ENCODE results near the gene TCF23.

Gene TCF23

DNA sequence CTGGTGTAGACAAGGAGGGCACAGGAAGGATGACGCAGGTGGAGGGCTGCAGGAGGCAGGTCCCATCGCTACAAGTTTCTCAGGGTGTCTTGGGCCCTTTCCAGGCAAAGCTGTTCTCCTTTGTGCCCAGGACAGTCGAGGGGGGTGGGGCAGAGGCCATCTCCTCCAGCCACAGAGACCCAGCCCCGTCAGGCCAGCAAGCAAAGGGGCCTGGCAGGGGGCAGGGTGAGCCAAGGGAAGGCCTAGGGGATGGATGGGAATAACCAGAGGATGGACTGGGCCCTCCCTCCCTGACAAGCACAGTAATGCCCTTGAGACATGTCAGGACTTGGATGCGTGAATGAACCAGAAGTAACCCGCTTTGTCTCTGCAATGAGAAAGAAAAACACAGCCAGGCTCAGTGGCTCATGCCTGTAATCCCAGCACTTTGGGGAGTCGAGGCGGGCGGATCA, 6.3 kb downstream of the TCF23 start:
- H3K4me3 ChIP-seq (ENCODE audit: low read length in 2 of 2), result no peak overlapping the region
- H3K27ac ChIP-seq (ENCODE audit: low read length), result no peak overlapping the region
- no peaks in the 10 kb centered on the region for H3K36me3 ChIP-seq (ENCODE audit: control insufficient read depth in 2 of 2, insufficient read depth in 2 of 2, low read length in 2 of 2)
- H3K4me1 ChIP-seq (ENCODE audit: control insufficient read depth, insufficient read depth, low read length), result no peaks in the 10 kb centered on the region
- no peak overlapping the region for H3K9ac ChIP-seq (ENCODE audit: low read length in 2 of 2)
- H3K9me3 ChIP-seq (ENCODE audit: control insufficient read depth in 2 of 2, low read length in 2 of 2), result no peaks in the 10 kb centered on the region
- peaks cover 0 to 2% of the 10 kb centered on the region in 2 donors for H3K27me3 ChIP-seq (ENCODE audit: control insufficient read depth in 1 of 2, insufficient read depth in 2 of 2, low read length in 2 of 2)

DNA sequence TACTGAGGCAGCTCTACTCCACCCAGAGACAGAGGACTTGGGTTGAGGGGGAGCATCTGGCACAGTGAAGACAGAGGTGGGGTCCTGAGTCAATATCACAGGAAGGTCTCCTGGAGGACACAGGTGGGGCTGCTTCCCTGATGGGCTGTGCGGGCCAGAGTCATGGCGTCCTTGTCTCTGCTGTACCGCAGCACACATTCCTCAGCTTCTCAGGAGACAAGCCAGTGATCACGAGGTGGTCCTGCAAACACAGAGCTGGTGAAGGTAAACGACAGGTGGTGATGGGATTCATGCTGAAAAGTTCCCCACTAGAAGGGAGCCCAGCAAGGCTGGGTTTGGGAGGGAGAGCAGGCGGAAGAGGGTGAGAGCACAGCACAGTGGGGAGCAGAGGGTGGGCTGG, 9.7 kb downstream of the TCF23 start:
- Histone ChIP-seq H3K9me3 (ENCODE audit: control insufficient read depth in 2 of 2, low read length in 2 of 2) (no peaks in the 10 kb centered on the region), H3K36me3 (ENCODE audit: control insufficient read depth in 2 of 2, insufficient read depth in 2 of 2, low read length in 2 of 2) (no peaks in the 10 kb centered on the region), H3K27me3 (ENCODE audit: control insufficient read depth in 1 of 2, insufficient read depth in 2 of 2, low read length in 2 of 2) (peaks cover 0 to 3% of the 10 kb centered on the region in 2 donors), H3K4me1 (ENCODE audit: control insufficient read depth, insufficient read depth, low read length) (no peaks in the 10 kb centered on the region), H3K4me3 (ENCODE audit: low read length in 2 of 2) (no peak overlapping the region), H3K9ac (ENCODE audit: low read length in 2 of 2) (no peak overlapping the region), H3K27ac (ENCODE audit: low read length) (no peak overlapping the region)

DNA sequence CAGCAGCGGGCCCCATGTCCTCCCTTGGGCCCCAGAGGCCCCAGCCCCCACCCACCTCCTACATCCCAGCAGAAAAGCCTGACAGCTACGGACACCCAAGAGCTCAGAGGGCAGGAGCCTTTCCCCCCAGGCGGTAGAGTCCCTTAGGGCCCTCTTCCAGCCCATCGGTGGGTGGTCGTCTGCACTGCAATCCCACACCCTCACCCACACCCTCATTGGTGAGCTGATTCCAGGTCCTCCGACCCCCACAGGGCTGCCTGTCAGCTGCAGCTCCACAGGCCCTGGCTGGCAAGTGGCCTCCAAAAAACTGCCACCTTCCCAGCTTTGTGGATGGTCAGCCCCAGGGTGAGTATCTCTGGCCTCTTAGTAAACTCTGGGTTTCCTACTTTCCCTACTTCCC, 10.5 kb downstream of the TCF23 start:
- H3K27ac ChIP-seq (ENCODE audit: low read length), result no peak overlapping the region
- no peaks in the 10 kb centered on the region for H3K4me1 ChIP-seq (ENCODE audit: control insufficient read depth, insufficient read depth, low read length)
- no peaks in the 10 kb centered on the region for H3K9me3 ChIP-seq (ENCODE audit: control insufficient read depth in 2 of 2, low read length in 2 of 2)
- H3K27me3 ChIP-seq (ENCODE audit: control insufficient read depth in 1 of 2, insufficient read depth in 2 of 2, low read length in 2 of 2), result peaks cover 0 to 3% of the 10 kb centered on the region in 2 donors
- no peak overlapping the region for H3K4me3 ChIP-seq (ENCODE audit: low read length in 2 of 2)
- H3K9ac ChIP-seq (ENCODE audit: low read length in 2 of 2), result no peak overlapping the region
- H3K36me3 ChIP-seq (ENCODE audit: control insufficient read depth in 2 of 2, insufficient read depth in 2 of 2, low read length in 2 of 2), result no peaks in the 10 kb centered on the region

DNA sequence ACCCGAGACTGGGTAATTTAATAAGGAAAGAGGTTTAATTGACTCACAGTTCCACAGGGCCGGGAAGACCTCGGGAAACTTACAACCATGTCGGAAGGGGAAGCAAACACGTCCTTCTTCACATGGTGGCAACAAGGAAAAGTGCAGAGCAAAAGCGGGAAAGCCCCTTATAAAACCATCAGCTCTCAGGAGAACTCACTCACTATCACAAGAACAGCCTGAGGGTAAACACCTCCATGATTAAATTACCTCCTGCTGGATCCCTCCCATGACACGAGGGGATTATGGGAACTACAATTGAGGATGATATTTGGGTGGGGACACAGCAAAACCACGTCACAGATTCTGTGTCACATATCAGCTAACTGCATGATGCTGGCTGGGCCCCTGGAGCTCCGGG, 11.4 kb downstream of the TCF23 start:
- Histone ChIP-seq H3K36me3 (ENCODE audit: control insufficient read depth in 2 of 2, insufficient read depth in 2 of 2, low read length in 2 of 2) (no peaks in the 10 kb centered on the region), H3K4me3 (ENCODE audit: low read length in 2 of 2) (no peak overlapping the region), H3K9me3 (ENCODE audit: control insufficient read depth in 2 of 2, low read length in 2 of 2) (no peaks in the 10 kb centered on the region), H3K9ac (ENCODE audit: low read length in 2 of 2) (no peak overlapping the region), H3K27me3 (ENCODE audit: control insufficient read depth in 1 of 2, insufficient read depth in 2 of 2, low read length in 2 of 2) (peaks cover 0 to 3% of the 10 kb centered on the region in 2 donors), H3K4me1 (ENCODE audit: control insufficient read depth, insufficient read depth, low read length) (no peaks in the 10 kb centered on the region), H3K27ac (ENCODE audit: low read length) (no peak overlapping the region)

DNA sequence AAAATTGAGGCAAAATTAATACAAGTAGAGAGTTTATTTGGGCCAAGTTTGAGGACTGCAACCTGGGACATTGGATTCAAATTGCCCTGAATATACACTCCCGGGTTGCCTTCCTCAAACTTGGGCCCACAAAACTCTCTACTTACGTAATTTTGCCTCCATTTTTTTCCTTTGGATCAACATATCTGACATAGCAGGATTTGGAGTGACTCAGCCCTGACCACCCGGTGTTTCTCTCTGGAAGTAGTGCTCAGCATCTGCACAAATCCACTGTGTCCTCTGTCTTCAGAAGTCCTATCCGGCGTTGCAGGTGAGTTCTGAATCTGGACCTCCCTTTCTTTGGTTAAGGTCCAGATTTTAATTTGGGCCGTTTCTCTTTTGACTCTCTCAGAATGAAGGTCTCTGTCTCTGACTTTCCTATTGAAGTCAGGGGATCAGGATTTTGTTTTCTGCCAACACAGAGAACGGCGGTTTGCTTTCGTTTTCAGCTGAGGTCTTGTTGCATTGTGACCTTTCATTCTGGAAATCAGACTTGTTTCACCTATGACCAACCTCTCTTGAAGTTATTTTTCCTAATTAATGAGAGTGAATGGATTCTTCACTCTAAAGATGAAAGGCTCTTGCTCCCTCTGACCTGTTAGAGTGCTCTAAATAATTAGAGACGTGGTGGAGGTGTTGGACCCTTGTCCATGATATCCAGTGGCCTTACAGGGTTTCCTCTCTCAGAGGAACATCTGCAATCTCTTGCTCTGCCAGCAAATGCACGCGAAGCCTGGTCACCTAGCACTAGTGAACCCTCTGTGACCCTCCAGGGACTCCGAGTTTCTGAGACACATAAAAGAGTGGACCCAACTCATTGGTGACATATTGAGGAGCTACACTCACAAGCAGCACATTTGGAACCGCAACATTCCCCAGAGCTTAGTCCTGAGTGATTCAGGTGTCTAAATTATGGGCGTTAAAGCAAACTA, 13.6 kb downstream of the TCF23 start:
- H3K4me1 ChIP-seq (ENCODE audit: control insufficient read depth, insufficient read depth, low read length), result no peaks in the 10 kb centered on the region
- no peaks in the 10 kb centered on the region for H3K9me3 ChIP-seq (ENCODE audit: control insufficient read depth in 2 of 2, low read length in 2 of 2)
- no peak overlapping the region for H3K27ac ChIP-seq (ENCODE audit: low read length)
- H3K36me3 ChIP-seq (ENCODE audit: control insufficient read depth in 2 of 2, insufficient read depth in 2 of 2, low read length in 2 of 2), result no peaks in the 10 kb centered on the region
- no peak overlapping the region for H3K9ac ChIP-seq (ENCODE audit: low read length in 2 of 2)
- H3K27me3 ChIP-seq (ENCODE audit: control insufficient read depth in 1 of 2, insufficient read depth in 2 of 2, low read length in 2 of 2), result peaks cover 0 to 3% of the 10 kb centered on the region in 2 donors
- no peak overlapping the region for H3K4me3 ChIP-seq (ENCODE audit: low read length in 2 of 2)

DNA sequence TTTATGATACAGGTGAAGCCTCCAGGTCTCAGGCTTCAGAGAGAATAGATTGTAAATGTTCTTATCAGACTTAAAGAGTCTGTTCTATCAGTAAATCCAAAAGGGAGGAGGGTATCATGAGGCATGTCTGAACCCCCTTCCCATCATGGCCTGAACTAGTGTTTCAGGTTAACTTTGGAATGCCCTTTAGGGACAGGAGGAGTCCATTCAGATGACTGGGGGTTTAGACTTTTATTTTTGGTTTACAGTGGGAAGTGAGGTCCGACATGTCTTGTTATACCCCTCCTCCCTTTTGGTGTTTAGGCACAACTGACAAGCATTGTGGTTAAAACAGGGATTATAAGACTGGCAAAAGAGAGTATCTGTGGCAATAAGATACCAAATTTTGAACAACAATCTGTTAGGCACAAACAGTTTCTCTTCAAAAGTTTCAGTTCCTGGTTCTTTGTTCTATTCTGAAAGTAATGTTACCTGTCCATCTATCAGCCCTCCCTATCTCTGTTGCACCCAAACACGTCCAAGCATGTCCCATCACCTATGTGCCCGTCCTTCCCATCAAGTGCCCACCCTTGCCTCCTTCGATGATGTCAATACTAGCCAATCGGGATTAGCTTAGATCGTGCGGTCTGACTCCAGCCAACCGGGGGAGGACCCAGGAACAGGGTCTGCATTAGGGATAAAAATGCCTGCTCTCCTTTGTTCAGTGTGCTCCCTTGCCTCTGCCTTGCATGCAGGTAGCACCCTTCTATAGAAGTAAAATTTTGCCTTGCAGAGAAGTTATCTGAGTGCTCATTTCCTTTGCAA, 16.4 kb downstream of the TCF23 start:
- no peak overlapping the region for H3K9ac ChIP-seq (ENCODE audit: low read length in 2 of 2)
- H3K36me3 ChIP-seq (ENCODE audit: control insufficient read depth in 2 of 2, insufficient read depth in 2 of 2, low read length in 2 of 2), result no peaks in the 10 kb centered on the region
- peaks cover 3 to 4% of the 10 kb centered on the region in 2 donors for H3K27me3 ChIP-seq (ENCODE audit: control insufficient read depth in 1 of 2, insufficient read depth in 2 of 2, low read length in 2 of 2)
- no peak overlapping the region for H3K27ac ChIP-seq (ENCODE audit: low read length)
- no peaks in the 10 kb centered on the region for H3K4me1 ChIP-seq (ENCODE audit: control insufficient read depth, insufficient read depth, low read length)
- H3K9me3 ChIP-seq (ENCODE audit: control insufficient read depth in 2 of 2, low read length in 2 of 2), result no peaks in the 10 kb centered on the region
- H3K4me3 ChIP-seq (ENCODE audit: low read length in 2 of 2), result no peak overlapping the region

DNA sequence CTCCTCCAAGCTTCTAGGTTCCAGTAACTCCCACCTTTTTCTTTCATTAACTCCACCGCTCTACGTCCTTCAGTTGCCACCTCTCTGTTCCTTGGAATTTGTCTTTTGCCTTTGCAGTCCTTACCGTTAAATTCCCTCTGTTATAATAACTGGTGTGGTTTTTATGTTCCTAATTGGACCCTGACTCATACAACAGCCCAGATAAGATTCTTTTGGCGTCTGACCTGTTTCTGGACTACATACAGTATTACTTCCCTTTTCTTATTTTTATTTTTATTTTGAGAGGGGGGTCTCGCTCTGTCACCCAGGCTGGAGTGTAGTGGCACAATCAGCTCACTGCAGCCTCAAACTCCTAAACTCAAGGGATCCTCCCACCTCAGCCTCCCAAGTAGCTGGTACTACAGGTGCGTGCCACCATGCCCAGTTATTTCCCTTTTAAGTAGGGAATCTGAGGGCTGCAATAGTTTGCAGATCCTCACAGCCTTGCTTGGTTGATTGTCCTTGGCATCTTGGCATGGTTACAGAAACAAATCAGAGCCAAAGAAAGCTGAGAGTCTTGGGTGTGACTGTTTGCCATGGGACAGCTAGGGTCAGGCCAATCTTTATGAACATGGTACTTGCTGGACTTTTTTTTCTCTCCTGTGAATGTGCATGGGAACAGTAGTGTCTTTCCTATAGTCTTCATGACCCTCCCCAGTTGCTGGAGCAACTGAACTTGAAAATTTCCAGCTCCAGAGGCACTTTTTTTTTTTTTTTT, 22.0 kb downstream of the TCF23 start:
- Histone ChIP-seq H3K27me3 (ENCODE audit: control insufficient read depth in 1 of 2, insufficient read depth in 2 of 2, low read length in 2 of 2) (peaks cover 3 to 4% of the 10 kb centered on the region in 2 donors), H3K9ac (ENCODE audit: low read length in 2 of 2) (no peak overlapping the region), H3K36me3 (ENCODE audit: control insufficient read depth in 2 of 2, insufficient read depth in 2 of 2, low read length in 2 of 2) (no peaks in the 10 kb centered on the region), H3K9me3 (ENCODE audit: control insufficient read depth in 2 of 2, low read length in 2 of 2) (no peaks in the 10 kb centered on the region), H3K27ac (ENCODE audit: low read length) (no peak overlapping the region), H3K4me3 (ENCODE audit: low read length in 2 of 2) (no peak overlapping the region), H3K4me1 (ENCODE audit: control insufficient read depth, insufficient read depth, low read length) (no peaks in the 10 kb centered on the region)

DNA sequence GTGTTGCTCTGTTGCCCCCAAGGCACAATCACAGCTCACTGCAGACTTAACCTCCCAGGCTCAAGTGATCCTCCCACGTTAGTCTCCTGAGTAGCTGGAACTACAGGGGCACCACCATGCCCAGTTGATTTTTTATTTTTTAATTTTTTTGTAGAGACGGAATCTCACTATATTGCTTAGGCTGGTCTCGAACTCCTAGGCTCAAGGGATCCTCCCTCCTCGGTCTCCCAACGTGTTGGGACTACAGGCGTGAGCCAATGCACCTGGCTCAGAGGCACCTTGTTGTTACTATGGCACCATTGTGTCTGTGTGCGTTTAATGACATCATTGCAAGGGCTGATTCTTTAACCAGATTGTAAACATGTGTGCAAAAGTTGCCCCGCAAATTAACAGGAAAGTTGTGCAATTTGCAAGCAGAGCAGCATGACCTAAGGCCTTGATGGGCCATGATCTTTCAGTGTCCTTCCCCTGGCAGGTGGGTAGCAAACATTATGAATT, 22.6 kb downstream of the TCF23 start:
- peaks cover 3 to 4% of the 10 kb centered on the region in 2 donors for H3K27me3 ChIP-seq (ENCODE audit: control insufficient read depth in 1 of 2, insufficient read depth in 2 of 2, low read length in 2 of 2)
- H3K9ac ChIP-seq (ENCODE audit: low read length in 2 of 2), result no peak overlapping the region
- no peak overlapping the region for H3K4me3 ChIP-seq (ENCODE audit: low read length in 2 of 2)
- H3K36me3 ChIP-seq (ENCODE audit: control insufficient read depth in 2 of 2, insufficient read depth in 2 of 2, low read length in 2 of 2), result no peaks in the 10 kb centered on the region
- no peaks in the 10 kb centered on the region for H3K9me3 ChIP-seq (ENCODE audit: control insufficient read depth in 2 of 2, low read length in 2 of 2)
- H3K4me1 ChIP-seq (ENCODE audit: control insufficient read depth, insufficient read depth, low read length), result no peaks in the 10 kb centered on the region
- no peak overlapping the region for H3K27ac ChIP-seq (ENCODE audit: low read length)

DNA sequence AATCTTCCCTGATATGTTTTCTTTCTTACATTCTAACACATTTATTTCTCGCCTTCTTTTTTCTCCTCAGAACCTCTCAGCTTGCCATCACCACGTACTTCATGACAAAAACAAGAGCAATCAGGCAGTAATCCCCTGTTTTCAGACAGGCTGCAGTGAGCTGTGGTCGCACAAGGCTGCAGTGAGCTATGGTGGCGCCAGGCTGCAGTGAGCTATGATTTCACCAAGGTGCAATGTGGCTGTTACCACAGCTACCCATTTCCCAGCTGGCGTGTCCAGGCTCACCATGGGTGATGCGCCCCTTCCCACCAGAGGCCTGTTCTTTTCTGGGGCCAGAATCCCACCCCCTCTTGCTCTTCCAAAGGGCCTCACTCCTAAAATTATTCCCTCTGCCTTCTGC, 25.8 kb downstream of the TCF23 start:
- no peak overlapping the region for H3K9ac ChIP-seq (ENCODE audit: low read length in 2 of 2)
- no peak overlapping the region for H3K27ac ChIP-seq (ENCODE audit: low read length)
- no peaks in the 10 kb centered on the region for H3K36me3 ChIP-seq (ENCODE audit: control insufficient read depth in 2 of 2, insufficient read depth in 2 of 2, low read length in 2 of 2)
- no peak overlapping the region for H3K4me3 ChIP-seq (ENCODE audit: low read length in 2 of 2)
- H3K9me3 ChIP-seq (ENCODE audit: control insufficient read depth in 2 of 2, low read length in 2 of 2), result no peaks in the 10 kb centered on the region
- no peaks in the 10 kb centered on the region for H3K4me1 ChIP-seq (ENCODE audit: control insufficient read depth, insufficient read depth, low read length)
- peaks cover 7 to 8% of the 10 kb centered on the region in 2 donors for H3K27me3 ChIP-seq (ENCODE audit: control insufficient read depth in 1 of 2, insufficient read depth in 2 of 2, low read length in 2 of 2)

DNA sequence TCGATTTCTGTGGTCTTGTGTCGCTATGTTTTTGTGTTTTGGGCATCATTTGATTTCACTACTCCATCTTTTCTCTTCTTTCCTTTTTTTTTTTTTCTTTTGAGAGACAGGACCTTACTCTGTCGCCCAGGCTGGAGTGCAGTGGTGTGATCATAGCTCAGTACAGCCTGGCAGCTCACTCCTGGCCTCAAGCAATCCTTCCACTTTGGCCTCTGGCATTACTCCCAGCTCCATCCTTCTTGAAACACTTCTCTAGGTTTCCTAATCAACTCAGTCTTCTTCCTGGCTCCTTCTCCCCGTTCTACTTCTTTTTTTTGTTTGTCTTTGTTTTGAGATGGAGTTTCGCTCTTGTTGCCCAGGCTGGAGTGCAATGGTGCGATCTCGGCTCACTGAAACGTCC, 26.5 kb downstream of the TCF23 start:
- H3K9me3 ChIP-seq (ENCODE audit: control insufficient read depth in 2 of 2, low read length in 2 of 2), result no peaks in the 10 kb centered on the region
- no peaks in the 10 kb centered on the region for H3K4me1 ChIP-seq (ENCODE audit: control insufficient read depth, insufficient read depth, low read length)
- peaks cover 6 to 8% of the 10 kb centered on the region in 2 donors for H3K27me3 ChIP-seq (ENCODE audit: control insufficient read depth in 1 of 2, insufficient read depth in 2 of 2, low read length in 2 of 2)
- no peak overlapping the region for H3K4me3 ChIP-seq (ENCODE audit: low read length in 2 of 2)
- no peaks in the 10 kb centered on the region for H3K36me3 ChIP-seq (ENCODE audit: control insufficient read depth in 2 of 2, insufficient read depth in 2 of 2, low read length in 2 of 2)
- no peak overlapping the region for H3K27ac ChIP-seq (ENCODE audit: low read length)
- H3K9ac ChIP-seq (ENCODE audit: low read length in 2 of 2), result no peak overlapping the region
